Karpas-422 (cell line): ENCODE data around the gene C17orf67. TPM values are rescaled to one million over a fixed set of nuclear protein-coding genes. Genes with fewer than 3 reads are reported as not detected.

Experiments
- small RNA-seq: library from RNA; depleted of rRNA; stranded (forward); fragments of <200 nt; gene quantifications from one replicate; pipeline ENCODE3, GENCODE V24; 2014
- total RNA-seq: library from RNA; depleted of rRNA; stranded (reverse); fragments of >200 nt; shearing (Covaris generic); gene quantifications from 2 replicates; pipeline ENCODE4 v1.2.3, GENCODE V29; 2014; ENCODE audit warnings: low replicate concordance; rRNA removed

C17orf67 gene
- total RNA-seq, 1 experiment from 2014 or later = not detected

Small RNA genes lying within 50 kb of the gene (small RNA-seq; reads per million reads assigned to genes)
- not detected for gene RNU6-1158P

Other genes with a start within 250 kb of the C17orf67 start
- not detected in 2 replicates for gene NOG, start 240.2 kb downstream of the C17orf67 start, total RNA-seq
- gene DGKE, start 231 bp upstream of the C17orf67 start, total RNA-seq = 0.30 and 0.32 TPM in 2 replicates
- gene TRIM25, start 80.1 kb upstream of the C17orf67 start, total RNA-seq = 42.4 and 49.0 TPM in 2 replicates
- 14.6 and 16.4 TPM in 2 replicates for gene COIL, start 127.1 kb upstream of the C17orf67 start, total RNA-seq
- gene SCPEP1, start 144.2 kb upstream of the C17orf67 start, total RNA-seq = 22.2 and 25.8 TPM in 2 replicates